GM21423 (cell line): ENCODE measurements around the gene DNAJC1.
A peak's percentile ranks its signal among the peaks of the same experiment; 100 is the strongest.
"Not testable (repeated sequence)": the region's sequence is repeated elsewhere in the genome, so short reads cannot be mapped to it uniquely, and the experiment has no call there.

Experiments
- ATAC-seq: cut with Tn5 transposase; IDR thresholded peaks from one replicate; pipeline ENCODE4 v1.9.1; 2021; ENCODE audit warnings: mild to moderate bottlenecking, moderate library complexity; ENCODE audit not compliant: unreplicated experiment

The DNAJC1 gene

DNA sequence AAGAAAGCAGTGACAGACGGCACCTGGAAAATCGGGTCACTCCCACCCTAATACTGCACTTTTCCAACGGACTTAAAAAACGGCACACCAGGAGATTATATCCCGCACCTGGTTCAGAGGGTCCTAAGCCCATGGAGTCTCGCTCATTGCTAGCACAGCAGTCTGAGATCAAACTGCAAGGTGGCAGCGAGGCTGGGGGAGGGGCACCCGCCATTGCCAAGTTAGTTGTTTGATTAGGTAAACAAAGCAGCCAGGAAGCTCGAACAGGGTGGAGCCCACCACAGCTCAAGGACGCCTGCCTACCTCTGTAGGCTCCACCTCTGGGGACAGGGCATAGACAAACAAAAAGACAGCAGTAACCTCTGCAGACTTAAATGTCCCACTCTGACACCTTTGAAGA, 169.0 kb downstream of the DNAJC1 start:
- not testable (repeated sequence) for ATAC-seq

DNA sequence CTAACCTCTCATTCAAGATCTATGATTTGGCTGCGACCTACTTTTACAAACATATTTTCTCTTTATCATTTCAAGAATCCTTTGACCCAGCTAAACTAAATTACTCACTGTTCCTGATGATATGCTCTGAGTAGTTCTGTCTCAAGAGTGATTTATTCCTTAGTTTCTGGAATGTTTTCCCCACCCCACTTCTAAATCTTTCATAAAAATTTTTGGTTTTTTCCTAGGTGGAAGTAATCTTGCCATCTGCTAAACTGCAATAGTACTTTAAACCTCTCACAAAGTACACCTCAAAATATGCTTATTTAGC, 170.8 kb downstream of the DNAJC1 start:
- no peak for ATAC-seq

DNA sequence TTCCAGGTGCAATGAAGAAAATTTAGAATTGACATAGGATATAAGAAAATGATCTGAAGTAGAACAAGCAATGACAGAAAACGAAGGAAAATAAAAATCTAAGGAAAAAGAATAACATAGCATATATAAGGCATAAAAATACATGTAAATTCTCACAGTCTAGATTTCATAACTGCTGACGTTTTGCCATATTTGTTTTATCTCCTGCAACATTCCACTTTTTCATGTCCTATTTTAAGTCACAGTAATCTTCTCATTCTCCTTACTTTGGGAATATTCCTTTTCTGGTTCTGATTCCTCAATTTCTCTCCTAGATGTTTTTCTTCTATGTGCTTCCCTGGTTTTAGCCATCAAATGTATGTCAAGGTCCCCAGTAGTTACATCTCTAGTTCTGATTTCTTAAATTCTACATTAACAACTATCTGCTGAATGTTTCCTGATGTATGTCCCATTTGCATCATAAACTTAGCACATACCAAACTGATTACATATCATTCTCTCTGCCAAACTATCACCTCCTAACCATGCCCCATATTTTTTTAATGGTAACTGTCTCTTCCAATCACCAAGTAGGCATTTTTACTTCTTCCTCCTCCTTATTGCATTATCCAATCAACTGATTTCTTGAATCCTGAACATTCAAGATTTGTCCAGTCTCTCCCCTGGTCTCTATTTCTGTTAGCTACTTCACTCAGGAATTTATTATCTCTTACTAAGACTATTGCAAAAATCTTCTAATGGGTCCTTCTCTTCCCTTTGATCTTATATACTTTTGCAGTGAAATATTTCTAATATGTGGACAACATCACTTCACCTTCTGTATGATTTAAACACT, 171.3 kb downstream of the DNAJC1 start:
- no peak for ATAC-seq

DNA sequence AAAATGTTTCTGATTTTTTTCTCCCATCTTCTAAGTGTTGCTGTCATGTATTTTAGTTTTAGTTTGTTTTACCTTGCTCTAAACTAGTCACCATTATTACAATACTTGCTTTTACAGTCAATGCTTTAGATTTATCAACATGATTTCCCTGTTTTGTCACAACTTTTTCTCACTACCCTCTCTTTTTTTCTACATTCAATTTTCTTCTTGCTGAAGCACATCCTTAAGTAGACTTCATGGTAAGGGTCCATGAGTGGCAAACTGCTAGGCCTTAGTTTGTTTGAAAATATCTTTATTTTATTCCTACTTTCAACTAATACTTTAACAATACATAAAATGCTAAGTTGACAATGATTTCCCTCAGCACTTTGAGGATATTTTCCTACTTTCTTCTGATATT, 173.5 kb downstream of the DNAJC1 start:
- no peak for ATAC-seq

DNA sequence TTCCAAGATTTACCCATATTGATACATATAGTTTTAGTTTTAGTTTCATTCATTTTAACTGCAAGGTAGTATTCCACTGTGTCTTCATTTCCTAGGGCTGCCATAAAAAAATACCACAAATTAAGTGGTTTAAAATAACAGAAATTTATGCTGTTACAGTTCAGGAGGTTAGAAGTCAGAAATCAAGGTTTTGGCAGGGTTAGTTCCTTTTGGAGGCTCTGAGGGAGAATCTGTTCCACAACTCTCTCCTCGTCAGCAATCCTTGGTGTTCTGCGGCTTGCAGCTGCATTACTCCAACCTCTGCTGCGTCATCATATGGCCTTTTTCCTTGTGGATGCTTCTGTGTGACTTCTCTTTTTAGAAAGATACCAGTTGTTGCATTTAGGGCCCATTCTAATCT, 176.2 kb downstream of the DNAJC1 start:
- no peak for ATAC-seq

DNA sequence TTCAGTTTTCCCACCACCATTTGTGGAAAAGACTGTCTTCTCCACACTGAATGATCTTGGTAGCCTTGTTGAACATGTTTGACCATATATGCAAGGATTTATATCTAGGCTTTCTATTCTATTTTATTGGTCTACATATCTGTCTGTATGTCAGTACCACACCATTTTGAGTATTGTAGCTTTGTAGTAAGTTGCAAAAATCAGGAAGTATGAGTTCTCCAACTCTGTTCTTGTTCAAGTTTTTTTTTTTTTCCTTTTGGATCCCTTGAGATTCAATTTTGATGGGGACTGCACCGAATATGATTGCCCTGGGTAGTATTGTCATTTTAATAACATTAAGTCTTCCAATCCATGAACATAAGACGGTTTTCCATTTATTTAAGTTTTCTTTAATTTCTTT, 176.8 kb downstream of the DNAJC1 start:
- ATAC-seq = no peak

DNA sequence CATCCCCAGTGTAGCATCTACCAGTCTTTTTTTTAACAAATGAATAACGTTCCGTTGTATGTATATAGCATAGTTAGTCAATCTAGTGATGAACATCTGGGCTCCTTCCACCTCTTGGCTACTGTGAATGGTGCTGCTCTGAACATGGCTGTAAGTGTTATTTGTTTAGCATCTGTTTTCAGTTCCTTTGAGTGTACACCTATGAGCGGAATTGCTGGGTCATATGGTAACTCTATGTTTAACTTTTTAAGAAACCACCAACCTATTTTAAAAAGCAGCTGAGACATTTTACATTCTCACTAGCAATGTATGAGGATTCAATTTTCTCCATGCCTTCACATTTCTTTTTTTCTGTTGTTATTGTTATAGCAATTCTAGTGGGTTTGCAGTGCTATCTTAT, 178.2 kb downstream of the DNAJC1 start:
- ATAC-seq = no peak

DNA sequence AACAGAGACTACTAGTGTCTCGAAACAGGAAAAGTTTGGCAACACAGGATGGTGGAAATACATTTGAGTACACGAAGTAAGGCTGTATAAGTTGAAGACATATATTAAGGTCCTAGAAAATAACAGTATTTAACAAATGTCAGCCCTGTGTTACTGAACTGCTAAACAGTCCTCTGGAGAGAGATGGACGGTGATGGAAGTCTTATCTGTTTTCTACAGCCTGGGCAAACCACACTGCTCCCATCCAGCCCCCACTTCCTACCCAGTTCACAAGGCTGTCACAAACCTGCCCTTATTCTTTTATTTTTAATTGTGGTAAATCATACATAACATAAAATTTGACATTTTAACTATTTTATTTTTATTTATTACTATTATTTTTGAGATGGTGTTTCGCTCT, 179.1 kb downstream of the DNAJC1 start:
- ATAC-seq = no peak

DNA sequence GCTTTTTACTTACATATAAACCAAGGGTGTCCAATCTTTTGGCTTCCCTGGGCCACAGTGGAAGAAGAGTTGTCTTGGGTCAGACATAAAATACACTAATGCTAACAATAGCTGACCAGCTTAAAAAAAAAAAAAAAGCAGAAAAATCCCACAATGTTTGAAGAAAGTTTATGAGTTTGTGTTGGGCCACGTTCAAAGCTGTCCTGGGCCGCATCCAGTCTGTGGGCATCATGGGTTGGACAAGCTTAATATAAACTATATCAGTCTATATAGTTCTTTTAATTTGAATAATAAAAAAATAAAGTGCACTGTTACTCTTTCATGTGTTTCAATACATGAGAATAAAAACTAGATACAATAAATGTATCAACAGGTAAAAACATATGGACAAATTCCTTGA, 179.9 kb downstream of the DNAJC1 start:
- no peak for ATAC-seq

DNA sequence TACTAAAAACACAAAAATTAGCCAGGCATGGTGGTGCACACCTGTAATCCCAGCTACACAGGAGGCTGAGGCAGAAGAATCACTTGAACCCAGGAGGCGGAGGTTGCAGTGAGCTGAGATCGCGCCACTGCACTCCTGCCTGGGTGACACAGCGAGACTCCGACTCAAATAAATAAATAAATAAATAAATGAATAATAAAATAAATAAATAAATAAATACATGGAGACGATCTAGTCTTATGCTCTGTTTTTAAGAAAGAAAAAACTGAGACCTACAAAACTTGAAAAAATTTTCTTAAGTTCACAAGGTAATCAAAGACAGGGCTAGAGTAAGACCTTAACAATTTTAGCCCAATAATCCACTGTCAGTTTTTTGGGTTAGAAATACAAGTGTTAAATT, 181.3 kb downstream of the DNAJC1 start:
- ATAC-seq = not testable (repeated sequence)

DNA sequence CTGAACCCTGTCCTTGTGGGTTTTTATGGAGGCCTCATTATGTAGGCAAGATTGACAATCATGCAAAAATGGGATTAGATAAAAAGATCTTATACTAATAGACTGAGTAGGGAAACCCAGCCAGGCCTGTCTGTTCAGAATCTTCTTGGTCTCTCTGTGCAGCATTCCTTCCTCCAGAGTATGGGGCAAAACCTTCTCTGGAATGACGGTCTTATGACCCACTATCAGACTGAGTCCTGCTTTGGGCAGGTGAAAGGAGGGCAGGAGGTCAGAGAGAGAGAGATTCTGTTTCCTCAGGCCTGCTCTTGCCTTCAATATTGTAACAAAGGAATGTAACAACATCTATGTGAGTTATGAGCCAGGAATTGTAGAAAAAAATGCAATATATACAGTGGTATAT, 182.6 kb downstream of the DNAJC1 start:
- no peak for ATAC-seq

DNA sequence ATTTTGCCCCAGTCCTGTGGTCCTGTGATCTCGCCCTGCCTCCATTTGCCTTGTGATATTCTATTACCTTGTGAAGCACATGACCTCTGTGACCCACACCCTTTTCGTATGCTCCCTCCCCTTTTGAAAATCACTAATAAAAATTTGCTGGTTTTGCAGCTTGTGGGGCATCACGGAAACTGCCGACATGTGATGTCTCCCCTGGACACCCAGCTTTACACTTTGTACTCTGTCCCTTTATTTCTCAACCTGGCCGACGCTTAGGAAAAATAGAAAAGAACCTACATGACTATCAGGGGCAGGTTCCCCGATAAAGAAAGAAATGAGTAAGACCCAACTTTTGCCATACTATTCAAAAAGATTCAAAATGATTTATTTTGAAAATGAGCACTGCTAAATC, 185.1 kb downstream of the DNAJC1 start:
- ATAC-seq = not testable (repeated sequence)

DNA sequence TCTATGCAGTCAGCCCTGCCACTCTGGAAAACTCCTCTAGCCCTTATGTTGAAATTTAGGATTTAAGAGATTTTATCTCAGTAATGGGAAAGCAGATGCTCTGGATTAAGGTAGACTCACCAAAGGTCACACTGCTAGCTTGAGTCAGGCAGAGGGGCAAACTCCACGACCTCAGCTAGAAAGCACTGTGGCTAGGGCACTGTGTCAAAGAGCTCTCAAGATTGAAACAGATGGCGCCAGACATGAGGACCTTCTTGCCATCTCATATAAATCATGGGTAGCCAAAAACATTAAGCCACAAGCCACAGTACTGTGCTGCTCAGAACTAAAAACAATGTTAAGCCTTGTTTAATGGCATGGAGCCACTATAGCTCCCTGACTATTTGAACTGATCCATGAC, 188.7 kb downstream of the DNAJC1 start:
- ATAC-seq = no peak

DNA sequence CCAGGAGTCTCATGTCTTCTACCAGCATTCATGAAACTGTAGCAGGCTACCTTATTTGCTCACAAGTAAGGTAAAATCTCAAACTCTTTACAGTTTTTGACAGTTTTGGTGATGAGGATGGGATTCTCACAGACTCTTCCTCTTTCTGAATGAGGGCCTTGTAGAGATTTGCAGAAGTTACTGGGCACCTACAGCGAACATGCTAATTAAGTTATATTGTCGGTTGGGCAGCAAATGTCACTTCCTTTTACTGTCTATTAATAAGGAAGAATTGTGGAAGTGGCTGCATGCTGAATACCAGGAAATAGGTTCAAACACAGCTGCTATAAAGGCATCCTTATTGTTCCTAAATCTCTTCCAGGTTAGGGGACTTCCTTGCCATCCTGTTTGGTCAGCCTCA, 189.6 kb downstream of the DNAJC1 start:
- no peak for ATAC-seq

DNA sequence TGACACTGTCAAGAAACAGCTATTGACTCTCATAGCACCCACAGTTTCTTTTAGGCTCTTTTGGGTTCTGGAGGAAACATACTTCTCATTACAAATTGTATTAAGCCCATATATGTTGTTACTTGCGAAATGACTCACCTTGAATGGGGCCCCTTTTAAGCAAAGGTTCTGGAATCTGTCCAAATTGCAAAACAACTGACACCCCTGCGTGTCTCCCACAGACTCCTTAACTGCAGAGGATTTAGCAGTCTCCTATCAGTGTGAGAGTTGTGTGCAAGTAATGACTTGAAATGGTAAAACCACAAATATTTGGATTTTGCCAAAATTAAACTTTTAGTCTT, 192.3 kb downstream of the DNAJC1 start:
- ATAC-seq = no peak

DNA sequence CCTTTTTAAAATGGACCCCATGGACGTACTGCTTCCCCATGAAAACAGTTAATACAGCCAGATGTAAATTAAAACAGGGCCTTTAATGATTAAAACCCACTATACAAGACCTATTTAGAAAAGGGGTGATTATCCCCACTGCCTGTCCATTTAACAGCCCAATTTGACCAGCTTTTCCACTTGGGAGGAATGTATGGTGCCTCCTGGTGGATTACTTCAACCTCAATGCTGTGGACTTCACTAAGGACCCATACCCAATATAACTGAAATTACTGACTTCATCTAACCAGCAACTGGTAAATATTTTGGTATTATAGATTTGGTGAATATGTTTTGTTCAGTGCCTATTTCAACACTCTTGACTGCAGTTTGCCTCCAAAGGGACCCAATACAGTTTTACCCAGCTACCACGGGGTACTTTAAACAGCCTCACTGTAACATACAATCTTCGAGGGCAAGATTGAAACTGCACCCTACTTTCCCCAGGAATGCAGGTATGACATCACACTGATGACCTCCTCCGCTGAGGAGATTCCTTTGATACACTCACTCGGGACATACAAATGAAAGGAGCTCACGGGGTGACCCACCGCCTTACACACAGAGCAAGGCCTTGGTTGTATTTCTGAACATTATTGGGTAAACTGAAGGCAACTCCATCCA, 192.8 kb downstream of the DNAJC1 start:
- ATAC-seq = no peak

DNA sequence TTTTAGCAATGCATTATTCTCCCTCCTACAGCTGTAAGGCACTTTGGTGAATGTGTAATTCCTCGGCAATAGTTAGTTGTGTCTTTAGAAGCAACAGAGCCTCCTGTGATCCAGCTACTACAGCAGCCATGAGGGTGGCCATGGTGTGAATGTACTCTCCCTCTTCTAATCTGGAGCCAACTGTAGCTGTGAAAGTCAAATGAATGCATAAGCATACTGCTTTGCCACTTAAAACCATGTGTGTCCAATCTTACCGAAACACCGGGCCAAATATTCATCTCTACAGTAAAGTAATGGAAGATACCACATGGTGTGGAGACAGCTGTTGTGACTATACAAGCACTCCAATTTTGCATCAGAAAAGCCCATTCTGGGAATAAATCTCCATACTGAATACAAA, 195.0 kb downstream of the DNAJC1 start:
- no peak for ATAC-seq

DNA sequence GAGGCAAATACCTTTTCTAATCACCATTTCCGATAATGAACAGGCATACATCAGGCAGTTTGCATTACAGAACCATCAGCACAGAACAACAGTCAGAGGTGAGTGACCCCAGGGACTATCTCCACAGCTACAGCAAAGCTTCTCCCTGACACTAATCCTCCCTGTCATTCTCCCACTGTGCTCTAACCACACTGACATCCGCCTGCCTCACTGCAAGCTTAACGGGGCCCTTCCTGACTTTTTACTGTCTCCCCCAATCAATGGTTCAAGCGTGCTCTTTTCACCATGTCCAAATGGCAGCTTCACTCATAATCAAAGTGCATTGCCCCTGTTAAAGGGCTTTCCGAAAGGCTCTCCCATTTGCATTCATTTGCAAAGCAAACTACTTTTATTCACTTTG, 196.3 kb downstream of the DNAJC1 start:
- ATAC-seq = no peak

DNA sequence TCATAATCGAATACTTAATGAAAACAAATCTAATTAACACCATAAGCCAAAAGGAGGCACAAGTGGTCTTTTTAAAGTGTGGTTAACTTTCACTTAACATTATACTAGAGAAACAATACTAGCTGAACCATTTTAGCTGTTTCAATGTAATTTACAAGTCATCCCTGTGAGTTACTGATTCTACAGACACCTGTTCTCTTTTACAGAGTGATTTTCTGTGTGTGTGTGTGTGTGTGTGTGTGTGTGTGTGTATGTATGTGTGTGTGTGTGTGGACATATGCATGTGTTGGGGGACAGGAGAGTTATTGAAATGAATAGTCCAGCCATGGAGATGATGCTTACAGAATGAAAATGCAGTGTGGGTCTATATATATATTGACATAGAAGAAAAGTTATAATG, 200.2 kb downstream of the DNAJC1 start:
- no peak for ATAC-seq

DNA sequence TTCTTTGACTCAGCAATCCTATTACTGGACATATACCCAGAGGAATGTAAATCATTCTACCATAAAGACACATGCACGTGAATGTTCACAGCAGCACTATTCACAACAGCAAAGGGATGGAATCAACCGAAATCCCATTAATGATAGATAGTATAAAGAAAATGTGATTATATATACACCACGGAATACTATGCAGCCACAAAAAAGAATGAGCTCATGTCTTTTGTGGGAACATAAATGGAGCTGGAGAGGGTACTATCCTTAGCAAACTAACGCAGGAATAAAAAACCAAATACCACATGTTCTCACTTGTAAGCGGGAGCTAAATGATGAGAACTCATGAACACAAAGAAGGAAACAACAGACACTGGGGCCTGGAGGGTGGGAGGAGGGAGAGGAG, 201.9 kb downstream of the DNAJC1 start:
- ATAC-seq = no peak

DNA sequence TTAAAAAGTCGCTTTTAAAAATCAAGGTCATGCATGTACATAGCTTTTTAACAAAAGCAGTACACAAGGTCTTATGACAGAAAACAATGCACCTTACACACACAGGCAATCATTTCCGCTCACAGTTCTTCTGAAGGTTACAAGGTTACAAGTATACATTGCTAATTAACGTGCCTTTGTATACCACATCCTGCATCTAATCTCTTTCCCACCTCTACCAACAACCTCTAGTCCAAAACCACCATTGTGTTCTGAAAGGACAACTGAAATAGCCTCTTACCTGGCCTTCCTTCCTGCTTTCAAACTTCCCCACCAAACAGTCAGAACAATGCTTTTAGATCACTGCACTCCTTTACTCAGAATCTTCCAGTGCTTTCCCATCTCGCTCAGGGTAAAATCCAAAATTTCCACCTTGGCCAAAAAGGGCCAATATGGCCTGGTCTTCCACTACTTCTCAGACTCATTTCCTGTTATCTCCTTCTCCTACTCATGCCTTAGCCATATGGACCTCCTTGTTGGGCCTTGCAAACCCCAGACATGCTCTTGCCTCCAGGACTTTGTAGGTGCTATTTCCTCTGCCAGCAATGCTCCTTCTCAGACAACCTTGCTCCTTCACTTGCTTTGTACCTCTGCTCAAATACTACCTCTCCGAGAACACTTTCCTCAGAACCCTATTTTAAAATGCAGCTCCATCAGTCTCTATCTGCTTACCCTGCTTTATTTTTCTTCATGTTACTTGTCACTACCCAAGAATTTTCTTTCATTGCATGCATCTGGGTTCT, 205.4 kb downstream of the DNAJC1 start:
- peak; percentile 67 for ATAC-seq

DNA sequence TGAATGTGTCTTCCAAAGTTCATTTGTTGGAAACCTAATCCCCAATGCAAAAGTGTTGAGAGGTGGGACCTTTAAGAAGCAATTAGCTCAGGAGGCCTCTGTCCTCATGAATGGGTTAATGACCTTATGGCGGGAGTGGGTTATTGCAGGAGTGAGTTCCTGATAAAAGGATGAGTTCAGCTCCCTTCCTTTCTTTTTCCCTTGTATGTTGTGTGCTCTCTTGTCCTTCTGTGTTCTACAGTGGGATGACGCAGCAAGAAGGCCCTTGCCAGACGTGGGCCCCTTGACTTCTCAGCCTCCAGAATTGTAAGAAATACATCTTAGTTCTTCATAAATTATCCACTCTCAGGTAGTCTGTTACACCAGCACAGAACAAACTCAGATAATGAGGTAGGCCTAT, 206.0 kb downstream of the DNAJC1 start:
- no peak for ATAC-seq
